Upper lobe of right lung (tissue), 1 donor: ENCODE results near the gene ARSA. TPM values are rescaled to one million over a fixed set of nuclear protein-coding genes. Genes with fewer than 3 reads are reported as not detected.

Experiments
- ATAC-seq: fragments of 200-7000 bp; cut with Tn5 transposase; one replicate; pipeline ENCODE4 v1.9.1; 2020; ENCODE audit warnings: mild to moderate bottlenecking, moderate library complexity
- DNase-seq: peaks from one replicate; pipeline ENCODE4 v3.0.0-alpha.2; 2020
- H3K27ac ChIP-seq: fragments of 200-600 bp; one replicate; pipeline ENCODE4 v1.8.0; 2022
- H3K27me3 ChIP-seq: fragments of 200-600 bp; one replicate; pipeline ENCODE4 v1.8.0; 2022; ENCODE audit warnings: mild to moderate bottlenecking
- H3K36me3 ChIP-seq: fragments of 200-600 bp; one replicate; pipeline ENCODE4 v1.8.0; 2022
- H3K4me1 ChIP-seq: fragments of 200-600 bp; one replicate; pipeline ENCODE4 v1.8.0; 2022
- H3K4me3 ChIP-seq: fragments of 200-600 bp; one replicate; pipeline ENCODE4 v1.8.0; 2022; ENCODE audit warnings: mild to moderate bottlenecking
- H3K9me3 ChIP-seq: fragments of 200-600 bp; one replicate; pipeline ENCODE4 v1.8.0; 2022
- intact Hi-C: fragments of 100-400 bp; cut with DNase I; formaldehyde crosslinking; loops from one replicate; pipeline ENCODE4 v1.11.0; 2022
- total RNA-seq: library from RNA; stranded (reverse); fragmentation: NEBNext Ultra II Directional; extraction: Animal tissue kit (Norgen Biotek cat#: 25700); gene quantifications from one replicate; pipeline ENCODE4 v1.2.1, GENCODE V29; 2021
- TF ChIP-seq, protein P1 (sequence below): fragments of 200-600 bp; IDR thresholded peaks from one replicate; pipeline ENCODE4 v1.8.0; 2022; ENCODE audit warnings: antibody characterized with exemption
- donor health status: DM: no; HTN: yes; CAD: no; lungs with severe emphysema.

ARSA gene
- total RNA-seq, 1 donor from 2014 or later = 46.4 TPM

DNA sequence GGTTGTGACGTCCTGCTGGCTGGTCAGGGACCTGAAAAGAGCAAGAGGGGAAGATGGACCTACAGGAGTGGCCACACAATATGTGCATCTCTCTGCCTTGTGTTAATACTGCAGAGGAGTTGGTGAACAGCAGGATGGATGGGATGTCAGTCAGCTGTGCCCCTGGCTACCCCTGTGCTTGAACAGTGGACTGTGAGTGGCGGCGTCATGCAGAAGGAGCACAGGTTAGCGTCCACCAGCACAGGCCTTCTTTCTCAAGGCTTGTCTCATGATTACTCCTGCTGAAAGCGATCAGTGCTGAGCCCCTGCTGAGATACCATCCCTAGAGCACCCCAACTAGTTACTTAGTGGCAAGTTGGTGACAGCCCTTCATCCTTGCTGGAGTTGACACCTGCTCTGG, 41.5 kb downstream of the ARSA start:
- no peak for ATAC-seq

DNA sequence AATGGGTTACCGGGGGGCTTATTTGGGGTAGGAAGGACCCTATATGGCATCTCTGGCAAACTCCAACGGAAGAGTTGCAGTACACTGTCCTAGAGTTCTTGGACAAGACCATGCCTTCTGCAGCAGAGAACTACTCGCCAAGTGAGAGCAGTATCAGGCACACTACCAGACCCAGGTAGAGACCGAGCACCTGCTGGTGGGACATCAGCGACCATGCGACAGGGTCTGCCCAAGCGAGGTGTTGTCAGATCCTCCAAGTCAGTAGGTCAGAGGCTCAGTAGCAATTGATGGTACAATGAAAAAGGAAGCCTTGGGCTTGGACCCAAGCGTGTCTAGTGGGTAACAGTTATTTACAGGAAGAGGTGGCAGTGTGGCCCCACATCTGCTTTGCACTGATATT, 42.2 kb downstream of the ARSA start:
- TF ChIP-seq, protein P1, sequence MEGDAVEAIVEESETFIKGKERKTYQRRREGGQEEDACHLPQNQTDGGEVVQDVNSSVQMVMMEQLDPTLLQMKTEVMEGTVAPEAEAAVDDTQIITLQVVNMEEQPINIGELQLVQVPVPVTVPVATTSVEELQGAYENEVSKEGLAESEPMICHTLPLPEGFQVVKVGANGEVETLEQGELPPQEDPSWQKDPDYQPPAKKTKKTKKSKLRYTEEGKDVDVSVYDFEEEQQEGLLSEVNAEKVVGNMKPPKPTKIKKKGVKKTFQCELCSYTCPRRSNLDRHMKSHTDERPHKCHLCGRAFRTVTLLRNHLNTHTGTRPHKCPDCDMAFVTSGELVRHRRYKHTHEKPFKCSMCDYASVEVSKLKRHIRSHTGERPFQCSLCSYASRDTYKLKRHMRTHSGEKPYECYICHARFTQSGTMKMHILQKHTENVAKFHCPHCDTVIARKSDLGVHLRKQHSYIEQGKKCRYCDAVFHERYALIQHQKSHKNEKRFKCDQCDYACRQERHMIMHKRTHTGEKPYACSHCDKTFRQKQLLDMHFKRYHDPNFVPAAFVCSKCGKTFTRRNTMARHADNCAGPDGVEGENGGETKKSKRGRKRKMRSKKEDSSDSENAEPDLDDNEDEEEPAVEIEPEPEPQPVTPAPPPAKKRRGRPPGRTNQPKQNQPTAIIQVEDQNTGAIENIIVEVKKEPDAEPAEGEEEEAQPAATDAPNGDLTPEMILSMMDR = no peak
- ATAC-seq = no peak
- DNase-seq = peak; percentile 23
- Histone ChIP-seq H3K27me3 (no peaks in the 10 kb centered on the region), H3K36me3 (no peaks in the 10 kb centered on the region), H3K27ac (no peak overlapping the region), H3K4me1 (peaks cover 13% of the 10 kb centered on the region), H3K9me3 (no peaks in the 10 kb centered on the region), H3K4me3 (no peak overlapping the region)
- intact Hi-C loops = no loop called here

More for the DNA sequence above, 41.5 kb downstream of the ARSA start:
- Histone ChIP-seq H3K4me1 (peaks cover 9% of the 10 kb centered on the region), H3K4me3 (no peak overlapping the region), H3K27me3 (no peaks in the 10 kb centered on the region), H3K27ac (no peak overlapping the region), H3K36me3 (no peaks in the 10 kb centered on the region), H3K9me3 (no peaks in the 10 kb centered on the region)
- intact Hi-C loops = no loop called here
- peak; percentile 18 for DNase-seq
- TF ChIP-seq, protein P1 = no peak

DNA sequence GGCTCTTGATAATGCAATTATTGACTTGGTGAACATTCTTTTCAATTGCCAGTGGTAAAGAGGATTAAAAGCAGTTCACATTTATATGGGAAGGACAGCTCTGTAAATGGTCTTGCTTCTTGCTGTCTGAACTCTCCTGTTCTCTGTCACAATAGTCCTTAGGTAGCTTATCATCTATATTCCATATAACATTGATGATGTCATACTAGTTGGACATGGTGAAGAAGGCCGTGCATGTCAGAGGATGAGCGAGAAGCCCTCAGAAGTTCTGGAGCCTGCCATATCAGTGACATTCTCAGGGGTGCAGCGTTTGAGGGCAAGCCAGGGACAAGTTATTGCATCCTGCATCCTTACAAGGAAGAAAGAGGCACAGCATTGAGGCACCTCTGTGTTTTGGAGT, 42.7 kb downstream of the ARSA start:
- H3K4me3 ChIP-seq = no peak overlapping the region
- intact Hi-C loops = no loop called here
- ATAC-seq = no peak
- peaks cover 13% of the 10 kb centered on the region for H3K4me1 ChIP-seq
- H3K27ac ChIP-seq = no peak overlapping the region
- no peak for DNase-seq
- H3K36me3 ChIP-seq = no peaks in the 10 kb centered on the region
- H3K9me3 ChIP-seq = no peaks in the 10 kb centered on the region
- H3K27me3 ChIP-seq = no peaks in the 10 kb centered on the region
- TF ChIP-seq, protein P1 = no peak

DNA sequence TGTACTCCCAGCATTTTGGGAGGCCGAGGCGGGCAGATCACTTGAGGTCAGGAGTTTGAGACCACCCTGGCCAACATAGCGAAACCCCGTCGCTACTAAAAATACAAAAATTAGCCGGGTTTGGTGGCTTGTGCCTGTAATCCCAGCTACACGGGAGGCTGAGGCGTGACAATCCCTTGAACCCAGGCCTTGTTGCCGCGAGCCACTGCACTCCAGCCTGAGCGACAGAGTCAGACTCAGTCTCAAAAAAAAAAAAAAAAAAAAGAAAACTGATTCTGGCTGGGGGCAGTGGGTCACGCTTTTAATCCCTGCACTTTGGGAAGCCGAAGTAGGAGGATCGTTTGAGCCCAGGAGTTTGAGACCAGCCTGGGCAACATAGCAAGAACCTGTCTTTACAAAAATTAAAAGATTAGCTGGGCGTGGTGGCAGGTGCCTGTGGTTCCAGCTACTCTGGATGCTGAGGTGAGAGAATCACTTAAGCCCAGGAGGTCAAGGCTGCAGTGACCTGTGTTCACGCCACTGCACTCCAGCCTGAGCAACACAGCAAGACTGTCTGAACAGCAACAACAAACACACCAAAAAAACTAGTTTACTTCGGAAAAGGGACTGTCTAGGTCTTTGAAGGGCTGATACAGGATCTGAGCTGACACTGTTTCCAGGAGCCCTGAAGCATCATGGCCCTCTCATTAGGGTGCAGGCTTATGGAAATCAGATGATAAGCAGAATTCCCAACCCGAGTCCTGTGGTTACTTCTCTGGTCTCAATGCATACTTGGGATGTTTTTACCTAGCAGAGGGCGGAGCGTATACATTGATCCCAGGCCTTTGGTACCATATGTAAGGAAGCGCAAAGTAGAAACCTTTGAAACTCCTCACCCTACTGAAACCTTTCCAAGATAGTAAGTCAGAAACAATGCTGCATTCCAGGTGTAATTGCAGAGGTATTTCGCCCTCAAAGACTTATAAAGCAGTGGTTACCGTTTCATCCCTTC, 43.6 kb downstream of the ARSA start:
- H3K4me1 ChIP-seq = peaks cover 13% of the 10 kb centered on the region
- H3K9me3 ChIP-seq = no peaks in the 10 kb centered on the region
- ATAC-seq = no peak
- H3K4me3 ChIP-seq = no peak overlapping the region
- no peaks in the 10 kb centered on the region for H3K36me3 ChIP-seq
- H3K27me3 ChIP-seq = no peaks in the 10 kb centered on the region
- TF ChIP-seq, protein P1 = no peak
- no peak overlapping the region for H3K27ac ChIP-seq
- DNase-seq = peak; percentile 40
- intact Hi-C loops = no loop called here

DNA sequence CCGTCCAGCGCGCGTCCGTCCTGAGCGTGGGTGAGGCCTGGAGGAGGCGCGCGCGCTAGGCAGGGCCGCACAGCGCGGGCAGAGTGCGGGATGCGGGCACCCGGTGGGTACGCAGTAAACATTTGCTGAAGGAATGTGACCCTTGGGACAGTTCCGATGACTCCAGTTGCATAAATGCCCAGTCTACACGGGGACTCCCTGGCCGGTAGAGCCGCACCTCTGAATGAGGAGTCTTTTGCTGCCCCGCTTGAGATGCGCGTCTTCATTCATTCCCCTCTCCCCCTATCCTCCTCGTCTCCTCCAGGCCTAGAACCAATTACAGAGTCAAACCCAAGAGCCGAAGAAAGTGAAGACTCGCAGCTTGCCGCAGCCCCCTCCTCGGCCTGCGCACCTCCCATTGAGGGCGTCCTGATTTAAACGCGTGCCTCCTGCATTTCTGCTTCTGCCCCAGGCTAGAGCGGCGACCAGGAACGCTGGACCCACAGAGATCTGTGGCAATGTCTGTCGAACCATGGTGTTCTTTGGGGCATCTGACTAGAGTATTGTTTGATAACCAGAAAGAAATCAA, 44.6 kb downstream of the ARSA start:
- H3K36me3 ChIP-seq = no peaks in the 10 kb centered on the region
- intact Hi-C loops = no loop called here
- peaks cover 20% of the 10 kb centered on the region for H3K4me1 ChIP-seq
- H3K27me3 ChIP-seq = no peaks in the 10 kb centered on the region
- H3K9me3 ChIP-seq = no peaks in the 10 kb centered on the region
- peak; percentile 44 for ATAC-seq
- TF ChIP-seq, protein P1 = no peak
- peak; percentile 58 for DNase-seq
- peak overlapping the region; percentile 82 for H3K4me3 ChIP-seq
- H3K27ac ChIP-seq = peak overlapping the region; percentile 99
